ENCODE data around the gene ADCY9.

GRCh38 chr16:3993052-3993785 lies 123.0 kb downstream of the ADCY9 start:
- no peak for TF ChIP-seq REST (IDR thresholded peaks at IDR 0.05; ENCODE audit: insufficient read depth in 1 of 2, low read depth in 2 of 2, low read length in 2 of 2)
- no peak for TF ChIP-seq SIN3A (IDR thresholded peaks at IDR 0.05; ENCODE audit: borderline replicate concordance, insufficient read depth, low read length)
- no peak for TF ChIP-seq POLR2AphosphoS5 (IDR thresholded peaks at IDR 0.05; ENCODE audit: low read depth, low read length)
- no peak for TF ChIP-seq TAF1 (IDR thresholded peaks at IDR 0.05; ENCODE audit: borderline replicate concordance, insufficient read depth, low read length)
